Progenitor cell of endocrine pancreas (in vitro differentiated cells): Measurements from ENCODE around the gene ADCY3. TPM values are rescaled to one million over a fixed set of nuclear protein-coding genes. Genes with fewer than 3 reads are reported as not detected.

ENCODE experiments used
- DNase-seq: peaks from one replicate; pipeline ENCODE4 v3.0.0; 2021; ENCODE audit warnings: low spot score; ENCODE audit not compliant: unreplicated experiment
- H3K27ac Mint-ChIP-seq: 2 replicates; pipeline ENCODE4 v1.8.0; 2021; ENCODE audit warnings: mild to moderate bottlenecking, moderate library complexity, mixed read lengths
- H3K27me3 Mint-ChIP-seq: 2 replicates; pipeline ENCODE4 v1.8.0; 2021; ENCODE audit warnings: mixed read lengths
- H3K36me3 Mint-ChIP-seq: 2 replicates; pipeline ENCODE4 v1.8.0; 2022; ENCODE audit warnings: mixed read lengths; ENCODE audit not compliant: insufficient read depth
- H3K4me1 Mint-ChIP-seq: 2 replicates; pipeline ENCODE4 v1.8.0; 2021; ENCODE audit warnings: low read depth, mixed read lengths
- H3K4me3 Mint-ChIP-seq: 2 replicates; pipeline ENCODE4 v1.8.0; 2021; ENCODE audit warnings: low read depth, mild to moderate bottlenecking, moderate library complexity, mixed read lengths
- H3K9me3 Mint-ChIP-seq: 2 replicates; pipeline ENCODE4 v1.8.0; 2021; ENCODE audit warnings: low read depth, mixed read lengths
- total RNA-seq: library from RNA; stranded (reverse); gene quantifications from 2 replicates; pipeline ENCODE4 v1.2.1, GENCODE V29; 2021
- TF ChIP-seq, protein P1 (sequence below): fragments of 200-600 bp; sonication (generic); IDR thresholded peaks from one replicate; pipeline ENCODE4 v1.5.0; 2021; ENCODE audit warnings: antibody characterized with exemption, mild to moderate bottlenecking; ENCODE audit not compliant: unreplicated experiment

The ADCY3 gene
- total RNA-seq, 1 donor from 2014 or later: 22.6 TPM

DNA sequence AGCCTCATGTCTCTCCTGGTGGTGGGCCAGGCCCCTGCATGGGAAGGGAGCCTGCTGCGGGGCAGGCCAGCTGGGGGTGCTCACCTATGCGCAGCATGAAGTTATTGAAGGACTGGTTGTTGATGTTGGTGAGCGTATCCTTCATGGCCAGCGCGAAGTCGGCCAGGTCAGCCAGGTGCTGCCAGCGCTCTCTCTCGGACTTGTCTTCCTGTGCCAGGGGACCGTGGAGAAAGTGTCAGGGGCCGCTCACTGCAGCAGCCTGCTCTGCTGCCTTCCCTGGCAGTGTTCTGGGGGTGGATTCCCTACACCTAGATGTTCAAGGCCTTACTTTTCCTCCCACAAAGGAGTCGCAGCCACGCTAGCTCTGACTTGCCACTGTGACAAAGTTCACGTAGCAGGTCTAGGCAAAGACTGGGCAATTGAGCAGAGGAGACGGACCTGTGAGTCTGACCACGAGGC is 98.6 kb downstream of the ADCY3 start:
- no peaks in the 10 kb centered on the region for H3K27me3 Mint-ChIP-seq
- no peak overlapping the region for H3K4me3 Mint-ChIP-seq
- no peaks in the 10 kb centered on the region for H3K9me3 Mint-ChIP-seq
- no peak for DNase-seq
- H3K36me3 Mint-ChIP-seq: peaks cover 11% of the 10 kb centered on the region
- H3K27ac Mint-ChIP-seq: peak overlapping the region; percentile 41
- TF ChIP-seq, protein P1, sequence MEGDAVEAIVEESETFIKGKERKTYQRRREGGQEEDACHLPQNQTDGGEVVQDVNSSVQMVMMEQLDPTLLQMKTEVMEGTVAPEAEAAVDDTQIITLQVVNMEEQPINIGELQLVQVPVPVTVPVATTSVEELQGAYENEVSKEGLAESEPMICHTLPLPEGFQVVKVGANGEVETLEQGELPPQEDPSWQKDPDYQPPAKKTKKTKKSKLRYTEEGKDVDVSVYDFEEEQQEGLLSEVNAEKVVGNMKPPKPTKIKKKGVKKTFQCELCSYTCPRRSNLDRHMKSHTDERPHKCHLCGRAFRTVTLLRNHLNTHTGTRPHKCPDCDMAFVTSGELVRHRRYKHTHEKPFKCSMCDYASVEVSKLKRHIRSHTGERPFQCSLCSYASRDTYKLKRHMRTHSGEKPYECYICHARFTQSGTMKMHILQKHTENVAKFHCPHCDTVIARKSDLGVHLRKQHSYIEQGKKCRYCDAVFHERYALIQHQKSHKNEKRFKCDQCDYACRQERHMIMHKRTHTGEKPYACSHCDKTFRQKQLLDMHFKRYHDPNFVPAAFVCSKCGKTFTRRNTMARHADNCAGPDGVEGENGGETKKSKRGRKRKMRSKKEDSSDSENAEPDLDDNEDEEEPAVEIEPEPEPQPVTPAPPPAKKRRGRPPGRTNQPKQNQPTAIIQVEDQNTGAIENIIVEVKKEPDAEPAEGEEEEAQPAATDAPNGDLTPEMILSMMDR: no peak
- H3K4me1 Mint-ChIP-seq: peaks cover 6% of the 10 kb centered on the region

DNA sequence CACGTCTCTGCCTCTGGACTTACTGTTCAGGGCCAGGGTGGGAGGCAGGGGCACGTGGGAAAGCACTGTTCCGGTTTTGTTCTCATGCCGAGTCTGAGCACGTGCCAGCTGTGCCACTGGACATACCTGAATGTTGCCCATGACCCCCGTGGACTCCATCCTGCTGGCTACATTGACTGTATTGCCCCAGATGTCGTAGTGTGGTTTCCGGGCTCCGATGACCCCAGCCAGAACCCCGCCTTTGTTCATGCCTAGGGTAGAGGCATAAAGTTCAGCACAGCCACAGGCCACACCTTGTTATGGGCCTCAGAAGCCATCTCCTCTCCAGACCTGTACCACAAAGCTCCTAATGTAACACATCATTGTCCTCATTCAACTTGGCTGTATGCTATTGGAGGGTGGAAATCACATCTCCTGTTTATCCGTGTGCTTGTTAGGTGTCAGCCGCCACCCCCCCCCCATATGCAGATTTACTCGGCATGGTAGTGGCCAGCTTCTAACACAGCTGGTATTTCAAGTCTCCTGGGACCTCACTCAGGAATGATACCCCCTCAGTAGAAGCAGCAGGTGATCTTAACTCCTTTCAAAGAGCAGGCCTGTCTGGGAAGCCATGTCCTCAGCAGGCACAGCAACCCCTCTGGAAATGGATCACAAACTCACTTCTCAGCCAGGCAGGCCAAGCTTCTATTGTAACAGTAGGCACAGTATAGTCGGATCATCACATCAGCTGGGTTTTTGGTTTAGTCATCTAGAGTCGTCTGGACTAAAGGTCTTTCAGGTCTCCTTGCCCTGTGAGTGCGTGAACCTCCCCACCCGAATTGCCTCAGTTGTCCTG is 99.2 kb downstream of the ADCY3 start:
- Mint-ChIP-seq H3K4me3 (no peak overlapping the region), H3K9me3 (no peaks in the 10 kb centered on the region), H3K27me3 (no peaks in the 10 kb centered on the region), H3K4me1 (peaks cover 11% of the 10 kb centered on the region), H3K36me3 (peaks cover 11% of the 10 kb centered on the region), H3K27ac (no peak overlapping the region)
- no peak for DNase-seq
- TF ChIP-seq, protein P1: no peak

DNA sequence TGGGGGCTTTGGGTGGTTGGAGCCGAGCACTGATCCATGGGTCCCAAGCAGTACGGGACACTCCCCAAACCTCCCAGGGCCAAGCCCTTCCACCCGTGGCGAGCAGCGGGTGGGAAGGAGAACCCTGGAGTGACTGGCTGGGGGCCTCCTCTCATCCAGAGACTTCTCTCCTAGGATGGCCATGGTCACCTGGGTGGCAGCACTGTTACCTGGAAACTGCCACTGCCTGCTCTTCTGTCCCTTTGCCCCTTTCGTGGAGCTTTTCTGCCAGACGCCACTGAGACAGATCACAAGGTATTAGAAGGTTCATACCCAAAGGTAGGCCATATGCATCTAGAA is 99.9 kb downstream of the ADCY3 start:
- Mint-ChIP-seq H3K4me3 (no peak overlapping the region), H3K4me1 (peaks cover 13% of the 10 kb centered on the region), H3K27ac (no peak overlapping the region), H3K9me3 (no peaks in the 10 kb centered on the region), H3K36me3 (peaks cover 10% of the 10 kb centered on the region), H3K27me3 (no peaks in the 10 kb centered on the region)
- DNase-seq: no peak
- TF ChIP-seq, protein P1: no peak

DNA sequence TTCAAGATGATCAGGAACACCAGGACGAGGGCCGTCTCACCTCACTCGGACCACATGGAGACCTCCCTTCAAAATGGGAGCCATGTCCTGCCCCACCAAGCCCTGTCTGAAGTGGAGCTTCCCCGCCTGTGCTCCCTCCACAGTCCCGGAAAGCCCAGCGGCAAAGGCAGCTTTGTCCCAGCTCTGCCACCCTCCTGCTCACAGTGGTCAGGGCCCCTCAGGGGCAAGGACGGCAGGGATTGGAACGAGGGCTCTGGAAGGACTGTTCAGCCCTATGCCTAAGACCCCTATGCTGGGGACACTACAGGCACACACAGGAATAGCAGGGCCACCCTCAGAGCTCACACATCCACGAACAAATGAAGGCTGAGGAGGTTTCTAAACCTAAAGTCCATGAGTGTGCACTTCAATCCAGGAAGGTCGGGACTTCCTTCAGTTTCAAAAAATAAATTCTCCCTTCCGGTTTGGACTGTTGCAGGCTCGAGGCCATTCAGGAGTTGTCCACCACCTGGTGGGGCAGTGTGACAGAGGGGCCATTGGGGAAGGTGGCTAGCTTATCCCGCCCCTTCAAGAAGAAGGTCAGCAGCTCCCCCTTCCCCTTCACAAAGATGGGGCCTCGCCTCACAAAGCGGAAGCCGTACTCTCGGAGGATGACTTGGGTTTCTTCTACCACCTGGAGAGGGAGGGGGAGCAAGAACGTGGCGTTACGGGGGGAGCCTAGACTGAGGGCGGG is 100.4 kb downstream of the ADCY3 start:
- no peak overlapping the region for H3K4me3 Mint-ChIP-seq
- H3K27ac Mint-ChIP-seq: no peak overlapping the region
- H3K36me3 Mint-ChIP-seq: peaks cover 10% of the 10 kb centered on the region
- TF ChIP-seq, protein P1: no peak
- no peaks in the 10 kb centered on the region for H3K27me3 Mint-ChIP-seq
- no peaks in the 10 kb centered on the region for H3K9me3 Mint-ChIP-seq
- no peak for DNase-seq
- H3K4me1 Mint-ChIP-seq: peaks cover 13% of the 10 kb centered on the region

DNA sequence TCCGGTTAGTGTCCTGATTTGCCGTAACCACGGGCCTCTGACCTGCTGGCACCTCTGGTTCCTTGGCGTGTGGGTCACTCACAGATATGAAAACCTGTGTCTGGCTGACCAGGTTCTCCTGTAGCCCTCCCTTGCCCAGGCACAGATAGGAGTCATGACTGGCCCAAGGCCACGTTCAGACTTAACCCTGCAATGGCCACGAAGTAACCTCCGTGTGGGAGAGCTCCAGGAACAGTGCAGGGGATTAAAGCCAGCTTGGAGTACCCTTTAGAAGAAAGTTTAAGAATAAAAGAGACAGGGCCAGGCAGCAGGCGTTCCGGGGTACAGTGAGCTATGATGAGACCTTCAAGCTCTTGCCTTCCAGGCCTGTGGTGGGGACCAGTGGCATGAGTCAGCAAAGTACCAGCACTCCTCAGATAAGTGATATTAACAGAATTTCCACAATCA is 101.3 kb downstream of the ADCY3 start:
- H3K36me3 Mint-ChIP-seq: peaks cover 8% of the 10 kb centered on the region

More for the DNA sequence above, 101.3 kb downstream of the ADCY3 start:
- DNase-seq: no peak
- TF ChIP-seq, protein P1: no peak
- no peak overlapping the region for H3K27ac Mint-ChIP-seq
- peaks cover 18% of the 10 kb centered on the region for H3K4me1 Mint-ChIP-seq
- H3K9me3 Mint-ChIP-seq: no peaks in the 10 kb centered on the region
- H3K27me3 Mint-ChIP-seq: no peaks in the 10 kb centered on the region
- H3K4me3 Mint-ChIP-seq: no peak overlapping the region
